ENCODE measurements around the gene BPTF.
A peak's percentile ranks its signal among the peaks of the same experiment; 100 is the strongest.
"Not testable (repeated sequence)": the region's sequence is repeated elsewhere in the genome, so short reads cannot be mapped to it uniquely, and the experiment has no call there.

BPTF gene

GRCh38 chr17:68015081-68015723 is 189.9 kb downstream of the BPTF start:
- H4K20me1 ChIP-seq (ENCODE audit: insufficient read depth, low read length) = no peaks in the 10 kb centered on the region
- H3K27me3 ChIP-seq (ENCODE audit: insufficient read depth, low read length, poor library complexity) = no peaks in the 10 kb centered on the region
- H3K9me3 ChIP-seq (ENCODE audit: insufficient read depth, low read length, severe bottlenecking) = no peaks in the 10 kb centered on the region
- H3K27ac ChIP-seq (ENCODE audit: low read length) = no peak overlapping the region
- peaks cover 12% of the 10 kb centered on the region for H3K4me1 ChIP-seq (ENCODE audit: insufficient read depth, low read length)
- H3K79me2 ChIP-seq (ENCODE audit: insufficient read depth, low read length) = no peaks in the 10 kb centered on the region
- no peak for TF ChIP-seq CTCF (IDR thresholded peaks at IDR 0.05; ENCODE audit: borderline replicate concordance, extremely low read depth, low read length, poor library complexity, severe bottlenecking)
- TF ChIP-seq EZH2 (IDR thresholded peaks at IDR 0.05; ENCODE audit: borderline replicate concordance, low read depth, low read length, severe bottlenecking) = no peak
- no peak for DNase-seq
- H3K36me3 ChIP-seq (ENCODE audit: insufficient read depth, low read length) = no peaks in the 10 kb centered on the region
- H3K4me3 ChIP-seq (ENCODE audit: low read depth in 1 of 2, low read length in 2 of 2) = no peak overlapping the region
- H3K4me2 ChIP-seq (ENCODE audit: insufficient read depth, low read length) = no peak overlapping the region
- H2AFZ ChIP-seq (ENCODE audit: low read depth, low read length) = no peak overlapping the region
- ATAC-seq (ENCODE audit: insufficient read depth, low read depth) = no peak
- H3K9ac ChIP-seq (ENCODE audit: low read depth, low read length) = no peak overlapping the region

- Histone ChIP-seq H3K4me1 (ENCODE audit: insufficient read depth, low read length) (peaks cover 15% of the 10 kb centered on the region), H3K4me3 (ENCODE audit: low read depth in 1 of 2, low read length in 2 of 2) (no peak overlapping the region), H2AFZ (ENCODE audit: low read depth, low read length) (no peak overlapping the region), H3K79me2 (ENCODE audit: insufficient read depth, low read length) (no peaks in the 10 kb centered on the region), H3K27me3 (ENCODE audit: insufficient read depth, low read length, poor library complexity) (no peaks in the 10 kb centered on the region), H3K9me3 (ENCODE audit: insufficient read depth, low read length, severe bottlenecking) (no peaks in the 10 kb centered on the region), H3K9ac (ENCODE audit: low read depth, low read length) (no peak overlapping the region), H3K4me2 (ENCODE audit: insufficient read depth, low read length) (no peak overlapping the region), H3K36me3 (ENCODE audit: insufficient read depth, low read length) (no peaks in the 10 kb centered on the region), H4K20me1 (ENCODE audit: insufficient read depth, low read length) (no peaks in the 10 kb centered on the region), H3K27ac (ENCODE audit: low read length) (no peak overlapping the region)
- TF ChIP-seq EZH2 (IDR thresholded peaks at IDR 0.05; ENCODE audit: borderline replicate concordance, low read depth, low read length, severe bottlenecking) = no peak
- DNase-seq (no peak), ATAC-seq (ENCODE audit: insufficient read depth, low read depth) (no peak)
Measured at GRCh38 chr17:68016838-68017237, 191.5 kb downstream of the BPTF start.

- not testable (repeated sequence) for H3K79me2 ChIP-seq (ENCODE audit: insufficient read depth, low read length); H4K20me1 ChIP-seq (ENCODE audit: insufficient read depth, low read length); H3K36me3 ChIP-seq (ENCODE audit: insufficient read depth, low read length); H3K4me3 ChIP-seq (ENCODE audit: low read depth in 1 of 2, low read length in 2 of 2); H3K9me3 ChIP-seq (ENCODE audit: insufficient read depth, low read length, severe bottlenecking); H3K27ac ChIP-seq (ENCODE audit: low read length); H3K27me3 ChIP-seq (ENCODE audit: insufficient read depth, low read length, poor library complexity); ATAC-seq (ENCODE audit: insufficient read depth, low read depth); H3K9ac ChIP-seq (ENCODE audit: low read depth, low read length); DNase-seq; H2AFZ ChIP-seq (ENCODE audit: low read depth, low read length); H3K4me2 ChIP-seq (ENCODE audit: insufficient read depth, low read length)
- H3K4me1 ChIP-seq (ENCODE audit: insufficient read depth, low read length) = peaks cover 15% of the 10 kb centered on the region
Measured at GRCh38 chr17:68018493-68018892, 193.2 kb downstream of the BPTF start.

- no peak for ATAC-seq (ENCODE audit: insufficient read depth, low read depth)
- Histone ChIP-seq H4K20me1 (ENCODE audit: insufficient read depth, low read length) (no peaks in the 10 kb centered on the region), H3K27ac (ENCODE audit: low read length) (0 out of 2 replicates have a peak overlapping the region, but pooled peaks have one; percentile 9)
Measured at GRCh38 chr17:68019336-68019674, 194.0 kb downstream of the BPTF start.

More at GRCh38 chr17:68019336-68019674, 194.0 kb downstream of the BPTF start:
- TF ChIP-seq CTCF (IDR thresholded peaks at IDR 0.05; ENCODE audit: borderline replicate concordance, extremely low read depth, low read length, poor library complexity, severe bottlenecking) (no peak), EZH2 (IDR thresholded peaks at IDR 0.05; ENCODE audit: borderline replicate concordance, low read depth, low read length, severe bottlenecking) (no peak)
- DNase-seq = no peak
- H3K4me2 ChIP-seq (ENCODE audit: insufficient read depth, low read length) = peak overlapping the region; percentile 68
- peak overlapping the region; percentile 79; the same call in 1 of the 2 replicates for H3K9ac ChIP-seq (ENCODE audit: low read depth, low read length)
- no peaks in the 10 kb centered on the region for H3K27me3 ChIP-seq (ENCODE audit: insufficient read depth, low read length, poor library complexity)
- no peak overlapping the region for H2AFZ ChIP-seq (ENCODE audit: low read depth, low read length)
- no peaks in the 10 kb centered on the region for H3K36me3 ChIP-seq (ENCODE audit: insufficient read depth, low read length)
- peaks cover 15% of the 10 kb centered on the region for H3K4me1 ChIP-seq (ENCODE audit: insufficient read depth, low read length)
- no peaks in the 10 kb centered on the region for H3K79me2 ChIP-seq (ENCODE audit: insufficient read depth, low read length)
- H3K9me3 ChIP-seq (ENCODE audit: insufficient read depth, low read length, severe bottlenecking) = no peaks in the 10 kb centered on the region
- peak overlapping the region in 1 of 2 experiments; percentile 65; a peak in 3 of 4 replicates for H3K4me3 ChIP-seq (ENCODE audit: low read depth in 1 of 2, low read length in 2 of 2)
